ENCODE measurements around the gene IZUMO1.

The IZUMO1 gene

DNA sequence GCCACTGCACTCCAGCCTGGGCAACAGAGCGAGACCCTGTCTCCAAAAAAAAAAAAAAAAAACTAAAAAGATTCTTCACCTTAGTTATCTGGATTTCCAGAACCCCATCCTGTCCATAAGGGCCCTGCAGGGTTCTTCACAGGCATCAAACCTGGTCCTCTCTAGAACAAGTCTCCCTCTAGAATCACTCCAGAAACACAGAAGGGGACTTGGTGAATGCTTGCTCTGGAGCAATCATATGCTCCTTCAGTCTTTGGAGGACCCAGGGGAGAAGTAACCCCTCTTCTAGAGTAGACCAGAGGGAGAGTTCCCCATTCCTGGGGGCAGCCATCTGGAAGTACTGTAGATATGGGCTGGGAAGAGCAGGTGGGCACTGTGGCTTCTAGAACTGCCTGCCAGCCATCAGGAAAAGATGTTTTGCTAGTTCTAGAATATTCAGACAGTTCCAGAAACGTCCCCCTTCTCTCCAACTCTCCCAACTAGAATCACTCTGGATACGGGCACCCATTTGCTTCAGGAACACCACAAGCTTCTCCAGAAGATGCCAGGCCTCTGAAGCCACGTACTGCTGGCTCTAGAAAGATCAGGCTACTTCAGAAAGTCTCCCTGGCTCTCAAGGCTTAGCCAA lies 3.0 kb upstream of the IZUMO1 start:
- no peak overlapping the region for H3K4me3 ChIP-seq (ENCODE audit: low read depth, low read length)
- TF ChIP-seq, protein P1, sequence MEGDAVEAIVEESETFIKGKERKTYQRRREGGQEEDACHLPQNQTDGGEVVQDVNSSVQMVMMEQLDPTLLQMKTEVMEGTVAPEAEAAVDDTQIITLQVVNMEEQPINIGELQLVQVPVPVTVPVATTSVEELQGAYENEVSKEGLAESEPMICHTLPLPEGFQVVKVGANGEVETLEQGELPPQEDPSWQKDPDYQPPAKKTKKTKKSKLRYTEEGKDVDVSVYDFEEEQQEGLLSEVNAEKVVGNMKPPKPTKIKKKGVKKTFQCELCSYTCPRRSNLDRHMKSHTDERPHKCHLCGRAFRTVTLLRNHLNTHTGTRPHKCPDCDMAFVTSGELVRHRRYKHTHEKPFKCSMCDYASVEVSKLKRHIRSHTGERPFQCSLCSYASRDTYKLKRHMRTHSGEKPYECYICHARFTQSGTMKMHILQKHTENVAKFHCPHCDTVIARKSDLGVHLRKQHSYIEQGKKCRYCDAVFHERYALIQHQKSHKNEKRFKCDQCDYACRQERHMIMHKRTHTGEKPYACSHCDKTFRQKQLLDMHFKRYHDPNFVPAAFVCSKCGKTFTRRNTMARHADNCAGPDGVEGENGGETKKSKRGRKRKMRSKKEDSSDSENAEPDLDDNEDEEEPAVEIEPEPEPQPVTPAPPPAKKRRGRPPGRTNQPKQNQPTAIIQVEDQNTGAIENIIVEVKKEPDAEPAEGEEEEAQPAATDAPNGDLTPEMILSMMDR (IDR thresholded peaks at IDR 0.05; ENCODE audit: borderline replicate concordance, insufficient read depth, low read depth, low read length): no peak

DNA sequence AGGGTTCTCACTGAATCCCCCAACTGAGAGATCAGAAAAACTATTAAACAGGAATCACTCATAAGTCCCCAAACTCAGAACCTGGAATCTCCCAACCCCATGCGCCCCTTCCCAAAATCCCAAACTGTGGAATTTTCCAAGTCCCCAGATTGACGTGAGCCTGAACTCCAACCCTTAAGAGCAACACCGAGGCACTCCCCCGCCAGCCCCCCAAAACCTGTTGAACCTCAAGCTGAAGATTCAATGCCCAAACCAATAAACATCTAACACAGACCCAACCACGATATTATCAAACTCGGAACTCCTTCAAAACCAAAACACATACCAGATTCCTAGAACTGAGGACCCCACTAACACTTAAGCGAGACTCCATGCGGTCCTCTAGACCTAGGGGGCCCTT lies 599 bp downstream of the IZUMO1 start:
- TF ChIP-seq, protein P1 (IDR thresholded peaks at IDR 0.05; ENCODE audit: borderline replicate concordance, insufficient read depth, low read depth, low read length): no peak
- H3K4me3 ChIP-seq (ENCODE audit: low read depth, low read length): no peak overlapping the region

DNA sequence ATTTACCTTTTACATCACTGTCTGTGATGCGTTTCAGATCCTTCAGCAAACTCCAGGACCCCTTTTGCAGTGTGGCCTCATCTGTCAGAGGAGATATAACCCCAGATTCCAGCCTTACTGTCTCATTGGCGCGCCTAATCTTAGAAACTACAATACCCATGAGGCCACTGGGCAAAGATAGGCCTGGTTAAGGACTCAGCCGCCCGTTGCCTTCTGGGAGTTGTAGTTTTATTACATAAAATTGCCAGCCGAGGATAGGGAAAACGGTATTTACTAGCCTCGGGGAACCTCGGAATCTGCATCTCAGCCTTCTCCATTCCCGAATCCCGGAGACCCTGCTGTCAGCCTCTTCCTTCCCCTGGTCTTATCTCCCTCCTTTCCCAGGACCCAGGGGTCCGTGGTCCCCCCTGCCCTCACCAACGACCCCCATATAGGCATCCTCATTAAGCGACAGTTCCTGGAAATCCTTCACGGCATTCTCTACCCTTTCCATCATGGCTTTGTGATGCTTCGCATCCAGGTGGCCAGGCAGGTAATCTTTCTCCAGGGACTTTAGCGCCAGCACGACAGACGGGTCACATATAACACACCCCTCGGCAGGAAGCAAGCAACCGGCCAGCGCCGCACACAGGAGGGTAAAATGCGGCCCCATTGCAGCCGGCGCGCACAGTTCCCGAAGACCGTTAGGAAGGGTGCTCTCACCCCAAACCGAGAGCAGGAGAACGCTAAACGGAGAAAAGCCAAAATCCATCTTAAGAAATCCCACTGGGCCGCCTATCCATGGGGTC lies 1.3 kb downstream of the IZUMO1 start:
- no peak overlapping the region for H3K4me3 ChIP-seq (ENCODE audit: low read depth, low read length)
- TF ChIP-seq, protein P1 (IDR thresholded peaks at IDR 0.05; ENCODE audit: borderline replicate concordance, insufficient read depth, low read depth, low read length): no peak

DNA sequence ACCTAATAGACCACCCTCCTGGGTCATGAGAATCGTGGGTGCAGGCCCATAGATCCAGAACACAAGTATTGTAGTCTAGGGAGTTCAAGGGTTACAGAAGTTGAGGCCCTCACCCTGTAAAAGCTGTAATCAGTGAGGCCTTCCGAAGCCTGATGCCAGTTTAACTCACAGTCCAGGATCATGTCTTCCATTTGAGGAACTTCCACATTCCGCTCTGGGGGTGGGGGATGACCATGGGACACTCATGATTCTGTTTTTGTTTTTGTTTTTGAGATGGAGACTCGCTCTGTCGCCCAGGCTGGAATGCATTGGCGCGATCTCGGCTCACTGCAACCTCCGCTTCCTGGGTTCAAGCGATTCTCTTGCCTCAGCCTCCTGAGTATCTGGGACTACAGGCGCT lies 4.6 kb downstream of the IZUMO1 start:
- H3K4me3 ChIP-seq (ENCODE audit: low read depth, low read length): no peak overlapping the region
- TF ChIP-seq, protein P1 (IDR thresholded peaks at IDR 0.05; ENCODE audit: borderline replicate concordance, insufficient read depth, low read depth, low read length): no peak

DNA sequence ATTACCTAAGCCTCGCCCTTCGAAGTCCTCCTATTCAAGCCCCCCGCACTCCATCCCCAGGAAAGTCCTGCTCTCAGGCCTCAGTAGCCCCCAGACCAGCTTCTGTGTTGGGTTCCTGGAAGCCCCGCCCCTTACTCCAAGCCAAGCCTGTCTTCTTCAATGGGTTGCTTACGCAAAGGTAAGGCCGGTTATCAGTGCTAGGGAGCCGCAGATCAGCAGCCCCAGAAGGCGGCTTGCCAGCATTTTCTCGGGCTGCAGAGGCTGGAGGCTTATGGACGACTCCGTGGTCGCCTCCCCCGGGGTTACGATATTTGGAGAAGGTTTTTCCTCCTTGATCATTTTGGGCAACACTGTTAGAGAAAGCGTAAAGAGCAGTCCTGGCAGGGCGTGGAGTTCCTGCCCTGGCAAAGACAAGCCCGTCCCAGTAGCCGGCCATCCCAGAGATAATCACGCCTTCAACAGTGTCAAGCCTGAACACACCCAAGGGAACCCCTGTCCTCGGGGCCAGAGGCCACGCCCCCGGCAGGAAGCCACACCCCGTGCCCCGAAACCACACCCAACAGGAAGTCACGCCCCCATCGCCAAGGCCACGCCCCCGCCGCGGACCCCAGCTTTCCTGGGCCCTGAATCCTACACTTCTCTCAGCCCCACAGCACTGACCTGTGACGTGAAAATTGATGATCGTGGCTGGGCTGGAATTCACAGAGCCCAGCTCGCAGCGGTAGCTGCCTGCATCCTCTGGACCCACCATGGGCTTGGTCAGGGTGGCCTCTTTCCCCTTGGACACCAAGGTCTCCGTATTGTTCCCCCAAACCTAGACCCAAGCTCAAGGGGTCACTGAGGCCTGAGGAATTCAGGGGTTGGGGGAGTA lies 5.3 kb downstream of the IZUMO1 start:
- no peak overlapping the region for H3K4me3 ChIP-seq (ENCODE audit: low read depth, low read length)
- TF ChIP-seq, protein P1 (IDR thresholded peaks at IDR 0.05; ENCODE audit: borderline replicate concordance, insufficient read depth, low read depth, low read length): no peak

DNA sequence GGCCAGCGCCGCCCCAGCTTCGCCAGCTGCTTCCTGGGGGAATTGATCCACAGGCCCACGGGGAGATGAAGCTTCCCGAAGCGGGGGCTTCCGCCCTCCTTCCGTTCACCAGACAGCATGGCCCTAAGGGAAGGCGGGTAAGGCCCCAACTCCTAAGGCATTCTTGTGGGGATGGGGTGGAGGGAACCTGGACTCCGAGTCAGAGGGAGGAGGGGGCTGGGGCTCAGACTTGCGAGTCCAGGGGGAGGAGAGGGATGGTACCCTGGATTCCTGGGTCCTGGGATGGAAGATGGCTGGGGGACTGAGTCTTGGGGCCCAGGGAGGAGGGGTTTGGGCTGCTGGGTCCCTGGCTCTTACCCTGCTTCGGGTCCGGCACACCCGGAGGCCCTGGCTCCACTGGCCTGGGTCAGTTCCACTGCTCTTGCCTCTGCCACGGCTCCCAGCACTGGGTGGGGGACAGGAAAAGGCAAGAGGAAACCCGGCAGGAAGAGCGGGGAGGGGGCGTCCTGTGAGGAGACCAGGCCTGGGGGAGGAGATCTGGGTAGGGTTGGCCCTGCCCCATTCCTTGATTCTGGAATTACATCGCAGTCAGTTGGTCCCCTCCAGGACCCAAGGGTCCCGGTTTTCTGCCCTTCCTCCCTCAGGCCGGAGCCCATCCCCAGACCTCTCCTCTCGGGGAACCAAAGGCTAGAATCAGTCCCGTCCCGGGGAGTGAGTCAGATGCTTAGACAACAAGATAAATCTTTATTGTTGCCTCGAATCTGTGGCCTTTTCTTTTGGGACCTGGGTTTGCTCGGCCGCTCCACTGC lies 6.3 kb downstream of the IZUMO1 start, which contains the start of gene RASIP1:
TSS of gene RASIP1 (minus strand) at position 447 of the 809 bp plus-strand sequence. CDS start at position 119, 328 bp downstream.
- TF ChIP-seq, protein P1 (IDR thresholded peaks at IDR 0.05; ENCODE audit: borderline replicate concordance, insufficient read depth, low read depth, low read length): no peak

More for the DNA sequence above, 6.3 kb downstream of the IZUMO1 start, which contains the start of gene RASIP1:
- H3K4me3 ChIP-seq (ENCODE audit: low read depth, low read length): no peak within 1 kb of the TSS

Data from GM12875 (cell line).